ENCODE data around the gene MEGF8. TPM values are rescaled to one million over a fixed set of nuclear protein-coding genes. Genes with fewer than 3 reads are reported as not detected.

Gene MEGF8
- total and polyA plus RNA-seq, 2 of the 13 experiments (the other 11 are each of a cell fraction or from before 2014, with no cell fraction given) = 4.0 to 8.8 TPM

DNA sequence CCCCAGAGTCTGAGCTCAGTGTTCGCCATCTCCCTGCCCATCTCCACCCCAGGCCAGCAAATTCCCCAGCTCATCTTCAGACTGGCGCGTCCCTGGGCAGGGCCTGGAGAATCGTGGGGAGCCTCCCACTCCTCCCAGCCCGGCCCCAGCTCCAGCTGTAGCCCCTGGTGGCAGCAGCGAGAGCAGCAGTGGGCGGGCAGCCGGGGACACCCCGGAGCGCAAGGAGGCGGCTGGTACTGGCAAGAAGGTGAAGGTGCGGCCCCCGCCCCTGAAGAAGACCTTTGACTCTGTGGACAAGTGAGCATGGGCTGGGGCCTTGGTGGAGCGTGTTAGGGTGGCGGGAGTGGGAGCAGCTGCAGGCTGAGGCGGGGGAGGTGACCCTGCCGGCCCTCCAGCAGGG, 31.9 kb upstream of the MEGF8 start:
- Histone ChIP-seq H3K36me3 (replicated peaks in 1 of 2; ENCODE audit: control insufficient read depth in 1 of 2, insufficient read depth in 2 of 2, low read length in 2 of 2) (peaks cover 22 to 61% of the 10 kb centered on the region in 2 experiments; a peak in 4 of 5 replicates), H3K4me3 (replicated peaks in 1 of 3; ENCODE audit: insufficient read depth in 1 of 3, low read depth in 2 of 3, low read length in 3 of 3) (no peak overlapping the region), H3K4me2 (ENCODE audit: low read depth, low read length) (no peak overlapping the region), H3K9me3 (ENCODE audit: low read length) (no peaks in the 10 kb centered on the region), H3K27me3 (ENCODE audit: control insufficient read depth in 1 of 2, insufficient read depth in 2 of 2, low read length in 2 of 2) (no peaks in the 10 kb centered on the region), H3K79me2 (ENCODE audit: insufficient read depth, low read length) (no peaks in the 10 kb centered on the region), H4K20me1 (ENCODE audit: insufficient read depth, low read length) (no peaks in the 10 kb centered on the region), H2AFZ (ENCODE audit: low read length) (no peak overlapping the region), H3K4me1 (ENCODE audit: insufficient read depth, low read length) (no peaks in the 10 kb centered on the region), H3K9ac (ENCODE audit: insufficient read depth, low read depth, low read length) (no peak overlapping the region), H3K27ac (ENCODE audit: extremely low read length, insufficient read depth, low read length) (no peak overlapping the region)
- intact Hi-C loops (cut with micrococcal nuclease; ENCODE audit: unreplicated experiment) (no loop called here), in situ Hi-C loops (cut with HindIII; ENCODE audit: extremely low pct_ligation_motif_present, low pct_unique_long_range_greater_than_20kb) (loop anchor here (5.0 kb wide), 1 partner anchor 161 kb away; the partner anchor contains the start of gene POU2F2)
- DNase-seq (ENCODE audit: low spot score) = no peak
- ChIA-PET POLR2A (interaction anchor here (1.5 kb wide), 1 partner anchor 50 kb away, joined by 3 read pairs; no protein-coding TSS in a partner anchor), CTCF (ENCODE audit: low intra/inter-chr PET ratio, low total read pairs) (no interaction called here)
- peak; percentile 34 for TF ChIP-seq AGO2 (optimal IDR thresholded peaks at IDR 0.05; ENCODE audit: low read depth, low read length)
- TF ChIP-seq ZKSCAN1 (IDR thresholded peaks at IDR 0.05; ENCODE audit: low read length) = no peak
- BruUV-seq (replicated peaks) = no TSS peak
- FAIRE-seq = no peak
- ATAC-seq = no peak
- WGBS (ENCODE audit: low lambda C conversion rate) = 97% methylated on average over 17 of the region's 17 CpGs

DNA sequence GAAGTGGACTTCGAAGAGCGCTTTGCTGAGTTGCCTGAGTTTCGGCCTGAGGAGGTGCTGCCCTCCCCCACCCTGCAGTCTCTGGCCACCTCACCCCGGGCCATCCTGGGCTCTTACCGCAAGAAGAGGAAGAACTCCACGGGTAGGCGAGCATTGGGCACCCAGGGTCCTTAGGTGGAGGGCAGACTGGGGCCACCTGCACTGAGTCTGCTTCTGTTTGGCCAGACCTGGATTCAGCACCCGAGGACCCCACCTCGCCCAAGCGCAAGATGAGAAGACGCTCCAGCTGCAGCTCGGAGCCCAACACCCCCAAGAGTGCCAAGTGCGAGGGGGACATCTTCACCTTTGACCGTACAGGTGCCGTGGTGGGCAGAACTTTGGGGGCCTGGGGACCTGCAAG, 31.5 kb upstream of the MEGF8 start:
- Histone ChIP-seq H3K9me3 (ENCODE audit: low read length) (no peaks in the 10 kb centered on the region), H3K4me3 (replicated peaks in 1 of 3; ENCODE audit: insufficient read depth in 1 of 3, low read depth in 2 of 3, low read length in 3 of 3) (no peak overlapping the region), H3K9ac (ENCODE audit: insufficient read depth, low read depth, low read length) (no peak overlapping the region), H3K36me3 (replicated peaks in 1 of 2; ENCODE audit: control insufficient read depth in 1 of 2, insufficient read depth in 2 of 2, low read length in 2 of 2) (peaks cover 20 to 57% of the 10 kb centered on the region in 2 experiments; a peak in 4 of 5 replicates), H3K4me2 (ENCODE audit: low read depth, low read length) (no peak overlapping the region), H3K79me2 (ENCODE audit: insufficient read depth, low read length) (no peaks in the 10 kb centered on the region), H3K27ac (ENCODE audit: extremely low read length, insufficient read depth, low read length) (no peak overlapping the region), H2AFZ (ENCODE audit: low read length) (no peak overlapping the region), H3K4me1 (ENCODE audit: insufficient read depth, low read length) (no peaks in the 10 kb centered on the region), H4K20me1 (ENCODE audit: insufficient read depth, low read length) (no peaks in the 10 kb centered on the region), H3K27me3 (ENCODE audit: control insufficient read depth in 1 of 2, insufficient read depth in 2 of 2, low read length in 2 of 2) (no peaks in the 10 kb centered on the region)
- ATAC-seq = no peak
- WGBS (ENCODE audit: low lambda C conversion rate) = 97% methylated on average over 7 of the region's 15 CpGs
- CTCF ChIA-PET (ENCODE audit: low intra/inter-chr PET ratio, low total read pairs) = no interaction called here
- POLR2A ChIA-PET = interaction anchor here (1.5 kb wide), 1 partner anchor 51 kb away, joined by 3 read pairs; no protein-coding TSS in a partner anchor
- FAIRE-seq = no peak
- no peak for DNase-seq (ENCODE audit: low spot score)
- in situ Hi-C loops (cut with HindIII; ENCODE audit: extremely low pct_ligation_motif_present, low pct_unique_long_range_greater_than_20kb) (loop anchor here (5.0 kb wide), 1 partner anchor 162 kb away; the partner anchor contains the start of gene POU2F2), intact Hi-C loops (cut with micrococcal nuclease; ENCODE audit: unreplicated experiment) (no loop called here)
- TSS peak; percentile 10 for BruUV-seq (replicated peaks)
- TF ChIP-seq ZSCAN9 (CRISPR knock-in tag; IDR thresholded peaks at IDR 0.05; ENCODE audit: borderline replicate concordance) = no peak
- TF ChIP-seq ZNF343 (CRISPR knock-in tag; IDR thresholded peaks at IDR 0.05) = no peak
- TF ChIP-seq ATF7 (IDR thresholded peaks at IDR 0.05) = no peak
- TF ChIP-seq ATF7 (CRISPR knock-in tag; IDR thresholded peaks at IDR 0.05) = no peak
- TF ChIP-seq SIN3B (IDR thresholded peaks at IDR 0.05; ENCODE audit: low read length) = no peak
- no peak for TF ChIP-seq FOSL1 (CRISPR knock-in tag; IDR thresholded peaks at IDR 0.05; ENCODE audit: borderline replicate concordance)
- TF ChIP-seq ZFP62 (CRISPR knock-in tag; IDR thresholded peaks at IDR 0.05) = no peak
- TF ChIP-seq ZNF652 (CRISPR knock-in tag; IDR thresholded peaks at IDR 0.05; ENCODE audit: borderline replicate concordance, low read depth) = no peak
- TF ChIP-seq JUNB (CRISPR knock-in tag; IDR thresholded peaks at IDR 0.05; ENCODE audit: borderline replicate concordance) = no peak
- no peak for TF ChIP-seq ZBTB21 (CRISPR knock-in tag; IDR thresholded peaks at IDR 0.05)
- no peak for TF ChIP-seq CENPBD1 (CRISPR knock-in tag; IDR thresholded peaks at IDR 0.05; ENCODE audit: borderline replicate concordance, low read depth)
- TF ChIP-seq ZNF878 (CRISPR knock-in tag; IDR thresholded peaks at IDR 0.05) = no peak
- TF ChIP-seq POLR2AphosphoS2 (IDR thresholded peaks at IDR 0.05; ENCODE audit: low read depth, low read length) = no peak
- TF ChIP-seq TGIF2 (CRISPR knock-in tag; IDR thresholded peaks at IDR 0.05) = no peak
- TF ChIP-seq NR1H2 (CRISPR knock-in tag; IDR thresholded peaks at IDR 0.05; ENCODE audit: borderline replicate concordance, low read depth) = no peak
- no peak for TF ChIP-seq ZNF253 (CRISPR knock-in tag; IDR thresholded peaks at IDR 0.05; ENCODE audit: borderline replicate concordance)
- TF ChIP-seq, protein P1, sequence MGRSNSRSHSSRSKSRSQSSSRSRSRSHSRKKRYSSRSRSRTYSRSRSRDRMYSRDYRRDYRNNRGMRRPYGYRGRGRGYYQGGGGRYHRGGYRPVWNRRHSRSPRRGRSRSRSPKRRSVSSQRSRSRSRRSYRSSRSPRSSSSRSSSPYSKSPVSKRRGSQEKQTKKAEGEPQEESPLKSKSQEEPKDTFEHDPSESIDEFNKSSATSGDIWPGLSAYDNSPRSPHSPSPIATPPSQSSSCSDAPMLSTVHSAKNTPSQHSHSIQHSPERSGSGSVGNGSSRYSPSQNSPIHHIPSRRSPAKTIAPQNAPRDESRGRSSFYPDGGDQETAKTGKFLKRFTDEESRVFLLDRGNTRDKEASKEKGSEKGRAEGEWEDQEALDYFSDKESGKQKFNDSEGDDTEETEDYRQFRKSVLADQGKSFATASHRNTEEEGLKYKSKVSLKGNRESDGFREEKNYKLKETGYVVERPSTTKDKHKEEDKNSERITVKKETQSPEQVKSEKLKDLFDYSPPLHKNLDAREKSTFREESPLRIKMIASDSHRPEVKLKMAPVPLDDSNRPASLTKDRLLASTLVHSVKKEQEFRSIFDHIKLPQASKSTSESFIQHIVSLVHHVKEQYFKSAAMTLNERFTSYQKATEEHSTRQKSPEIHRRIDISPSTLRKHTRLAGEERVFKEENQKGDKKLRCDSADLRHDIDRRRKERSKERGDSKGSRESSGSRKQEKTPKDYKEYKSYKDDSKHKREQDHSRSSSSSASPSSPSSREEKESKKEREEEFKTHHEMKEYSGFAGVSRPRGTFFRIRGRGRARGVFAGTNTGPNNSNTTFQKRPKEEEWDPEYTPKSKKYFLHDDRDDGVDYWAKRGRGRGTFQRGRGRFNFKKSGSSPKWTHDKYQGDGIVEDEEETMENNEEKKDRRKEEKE (IDR thresholded peaks at IDR 0.05) = no peak
